Activated CD4-positive, alpha-beta T cell treated with anti-CD3 and anti-CD28 coated beads for 24 hours (primary cell): ENCODE data around the gene ATP5MG.

Experiments
- DNase-seq, 2 donors: peaks; one replicate each; pipeline ENCODE4 v3.0.0-alpha.2; 2020; ENCODE audit warnings: low read depth in 2 of 2

Gene ATP5MG

GRCh38 chr11:118441770-118442275 is 40.4 kb downstream of the ATP5MG start:
- no peak for DNase-seq

- no peak for DNase-seq
Measured at GRCh38 chr11:118442301-118442700, 40.9 kb downstream of the ATP5MG start.

GRCh38 chr11:118442908-118443589 is 41.6 kb downstream of the ATP5MG start:
- DNase-seq: no peak

GRCh38 chr11:118443590-118444218 is 42.3 kb downstream of the ATP5MG start:
- DNase-seq: no peak

GRCh38 chr11:118447423-118447822 is 46.0 kb downstream of the ATP5MG start:
- no peak for DNase-seq

GRCh38 chr11:118448294-118448693 is 46.9 kb downstream of the ATP5MG start:
- no peak for DNase-seq

- DNase-seq: no peak
Measured at GRCh38 chr11:118449316-118449918, 48.0 kb downstream of the ATP5MG start.

GRCh38 chr11:118450451-118450850 is 49.0 kb downstream of the ATP5MG start:
- DNase-seq: no peak
